RWPE1 (cell line): ENCODE results near the gene MED27.

ENCODE experiments used
- CTCF ChIA-PET: fragments of 350-600 bp; sonication (Branson Sonifier 250); formaldehyde crosslinking; extraction: SDS; loops from one replicate; lab custom pipeline; 2021; lab: Yijun Ruan, JAX
- POLR2A ChIA-PET: fragments of 400-600 bp; formaldehyde crosslinking; extraction: SDS; loops from one replicate; lab custom pipeline; 2020; ENCODE audit warnings: antibody characterized with exemption; ENCODE audit not compliant: low non-redundant PET; lab: Yijun Ruan, JAX
- DNase-seq: peaks from one replicate; pipeline ENCODE4 v3.0.0; 2012; ENCODE audit warnings: low spot score
- H3K27ac ChIP-seq: fragments of 450-650 bp; 2 replicates; pipeline ENCODE4 v1.5.1; 2017
- CTCF ChIP-seq: fragments of 450-650 bp; conservative IDR thresholded peaks from 2 replicates; pipeline ENCODE4 v1.5.1; 2017; ENCODE audit warnings: low read depth, mild to moderate bottlenecking

The MED27 gene

DNA sequence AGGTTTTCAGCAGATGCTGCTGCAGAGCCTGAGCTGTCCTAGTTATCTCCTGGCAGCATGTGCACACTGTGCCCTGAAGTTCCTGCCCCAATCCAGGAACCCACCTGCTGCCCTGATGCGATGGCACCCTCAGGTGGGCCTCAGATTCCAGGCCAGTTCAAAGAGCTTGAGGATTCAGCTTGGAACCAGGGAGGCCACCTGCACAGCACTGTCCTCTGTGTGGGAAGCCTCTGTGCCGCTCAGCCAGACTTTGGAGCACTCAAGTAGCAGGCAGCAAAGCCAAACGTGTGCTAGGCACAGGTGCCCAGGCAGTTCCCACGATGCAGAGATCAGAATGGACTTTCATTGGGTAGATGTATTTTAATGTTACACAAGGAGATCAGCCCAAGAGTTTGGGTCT lies 207.0 kb downstream of the MED27 start:
- ChIA-PET POLR2A (no interaction called here), CTCF (no interaction called here)
- TF ChIP-seq CTCF = no peak
- no peak overlapping the region for H3K27ac ChIP-seq
- DNase-seq = no peak

DNA sequence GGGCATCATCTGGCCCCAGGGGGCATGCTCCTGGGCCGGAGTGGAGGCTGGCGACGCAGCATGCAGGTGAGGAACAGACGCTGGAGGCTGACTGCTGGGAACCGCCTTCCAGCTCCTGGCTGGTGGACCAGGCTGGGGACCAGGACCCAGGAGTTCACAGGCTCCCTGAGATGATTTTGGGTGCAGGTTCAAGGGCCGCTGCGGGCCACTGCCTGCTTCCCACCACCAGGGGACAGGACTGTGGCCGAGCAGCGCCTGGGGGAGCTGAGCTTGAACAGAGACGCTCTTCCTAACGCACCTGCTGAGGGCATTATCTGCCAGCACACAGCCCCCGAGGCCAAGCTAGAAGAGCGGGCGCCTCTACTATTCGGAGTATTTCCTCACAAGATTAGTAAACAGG lies 207.7 kb downstream of the MED27 start:
- CTCF ChIA-PET = no interaction called here
- POLR2A ChIA-PET = no interaction called here
- no peak overlapping the region for H3K27ac ChIP-seq
- DNase-seq = no peak
- no peak for TF ChIP-seq CTCF

DNA sequence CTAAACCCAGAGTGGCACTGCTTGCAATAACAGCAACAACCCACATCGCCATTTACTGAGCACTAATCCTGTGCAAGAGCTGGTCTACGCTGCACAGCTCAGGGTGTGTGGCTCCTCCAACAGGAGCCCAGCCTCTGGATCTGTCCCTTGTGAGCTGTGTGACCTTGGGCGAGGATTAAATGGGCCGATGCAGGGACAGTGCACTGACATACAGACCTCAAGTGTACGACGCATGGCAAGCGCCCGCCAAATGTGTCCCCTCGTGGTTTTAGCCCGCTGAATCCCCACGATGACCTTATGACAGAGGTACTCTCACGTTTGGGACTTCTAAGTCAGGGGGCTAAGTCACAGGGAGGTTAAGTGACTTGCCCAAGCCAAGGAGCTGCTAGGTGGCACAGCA lies 209.5 kb downstream of the MED27 start:
- no peak for TF ChIP-seq CTCF
- ChIA-PET POLR2A (no interaction called here), CTCF (interaction anchor here (0.7 kb wide), 1 partner anchor 669 kb away, joined by 3 read pairs; no protein-coding TSS in a partner anchor)
- DNase-seq = no peak
- no peak overlapping the region for H3K27ac ChIP-seq

DNA sequence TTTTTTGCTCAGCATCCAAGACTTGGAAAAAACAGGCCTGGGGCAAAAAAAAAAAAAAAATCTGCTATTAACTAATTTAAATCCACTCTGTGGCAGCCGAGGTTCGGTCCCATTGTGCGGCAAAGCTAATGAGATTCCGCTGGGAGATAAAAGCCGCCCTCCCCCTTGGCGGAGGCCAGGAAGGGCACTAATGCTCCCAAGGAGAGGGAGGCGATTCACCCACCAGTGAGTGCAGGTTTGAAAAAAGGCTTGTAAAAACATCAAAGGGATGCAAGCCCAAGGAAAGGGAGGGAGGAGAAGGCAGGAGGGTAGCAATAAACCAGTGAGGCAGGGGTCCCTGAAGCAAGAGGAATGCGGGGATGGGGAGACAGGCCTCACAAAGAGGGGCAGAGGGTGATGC lies 210.3 kb downstream of the MED27 start:
- no peak for TF ChIP-seq CTCF

DNA sequence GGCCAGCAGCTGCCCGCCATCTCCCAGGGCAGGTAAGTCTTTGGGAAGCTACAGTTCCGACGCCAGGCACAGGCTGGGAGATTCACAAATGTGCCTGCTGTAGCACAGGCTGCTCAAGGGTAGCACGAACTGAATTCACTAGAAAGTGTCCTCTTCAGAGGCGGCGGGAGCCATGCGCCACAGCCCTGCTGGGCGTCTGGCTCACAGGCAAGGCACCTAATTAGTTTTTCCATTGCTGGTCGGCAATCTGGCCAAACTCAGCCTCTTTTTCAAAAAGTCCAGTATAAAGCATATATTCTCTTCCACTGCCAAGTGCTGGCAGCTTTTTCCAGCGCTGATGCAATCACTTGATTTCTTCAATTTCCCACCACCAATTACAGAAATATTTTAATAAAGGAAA lies 210.9 kb downstream of the MED27 start:
- POLR2A ChIA-PET = no interaction called here
- CTCF ChIA-PET = interaction anchor here (0.6 kb wide), 2 partner anchors 20 to 304 kb away, joined by 3 read pairs; no protein-coding TSS in a partner anchor
- no peak for DNase-seq
- H3K27ac ChIP-seq = no peak overlapping the region
- no peak for TF ChIP-seq CTCF

More for the DNA sequence above, 210.3 kb downstream of the MED27 start:
- ChIA-PET CTCF (interaction anchor here (0.6 kb wide), 2 partner anchors 16 to 111 kb away, joined by 6 to 9 read pairs; no protein-coding TSS in a partner anchor), POLR2A (no interaction called here)
- no peak for DNase-seq
- H3K27ac ChIP-seq = no peak overlapping the region

GRCh38 chr9:131867611-131868192 lies 212.0 kb downstream of the MED27 start:
- no peak for DNase-seq
- H3K27ac ChIP-seq = no peak overlapping the region
- TF ChIP-seq CTCF = no peak
- POLR2A ChIA-PET = no interaction called here
- CTCF ChIA-PET = no interaction called here
